Islet precursor cell (in vitro differentiated cells): ENCODE data around the gene FAM83C.

Source experiments
- DNase-seq: peaks from one replicate; pipeline ENCODE4 v3.0.0-alpha.2; 2018

The FAM83C gene

GRCh38 chr20:35283441-35284266, 8.6 kb downstream of the FAM83C start:
- no peak for DNase-seq

DNA sequence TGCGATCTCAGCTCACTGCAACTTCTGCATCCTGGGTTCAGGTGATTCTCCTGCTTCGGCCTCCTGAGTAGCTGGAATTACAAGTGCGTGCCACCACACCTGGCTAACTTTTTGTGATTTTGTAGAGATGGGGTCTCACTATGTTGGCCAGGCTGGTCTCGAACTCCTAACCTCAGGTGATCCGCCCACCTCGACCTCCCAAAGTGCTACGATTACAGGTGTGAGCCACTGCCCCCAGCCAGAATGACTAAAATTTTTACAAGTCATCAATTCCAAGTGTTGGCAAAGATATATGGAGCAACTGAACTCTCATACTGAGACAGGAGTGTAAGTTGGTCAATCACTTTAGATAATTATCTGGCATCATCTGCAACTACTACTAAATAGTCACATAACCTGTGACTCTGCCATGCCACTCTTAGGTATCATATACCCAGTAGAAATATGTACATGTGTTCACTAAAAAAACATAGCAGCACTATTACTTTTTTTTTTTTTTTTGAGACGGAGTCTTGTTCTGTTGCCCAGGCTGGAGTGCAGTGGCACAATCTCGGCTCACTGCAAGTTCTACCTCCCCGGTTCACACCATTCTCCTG, 10.6 kb downstream of the FAM83C start:
- no peak for DNase-seq

DNA sequence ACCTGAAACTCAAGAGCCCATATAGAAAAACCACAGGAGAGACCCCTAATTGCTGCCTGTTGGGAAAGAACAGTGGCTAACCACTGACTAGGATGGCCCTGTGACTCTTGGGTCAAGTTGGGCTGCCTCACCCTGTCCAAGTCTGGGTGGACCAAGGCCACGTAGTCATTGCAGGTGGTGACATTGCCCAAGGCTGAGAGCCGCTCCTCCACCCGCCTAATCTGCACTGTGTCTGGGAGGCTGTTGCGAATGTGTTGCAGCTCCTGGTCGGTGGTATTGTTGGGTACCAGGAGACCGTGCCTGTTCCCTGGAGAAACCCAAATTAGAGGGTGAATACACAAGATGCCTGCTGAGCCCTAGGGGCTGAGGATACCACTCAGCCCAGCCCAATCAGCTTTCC, 11.7 kb downstream of the FAM83C start:
- DNase-seq = no peak

- DNase-seq = no peak
Measured at GRCh38 chr20:35279533-35280174, 12.6 kb downstream of the FAM83C start.

- DNase-seq = no peak
Measured at GRCh38 chr20:35279040-35279439, 13.2 kb downstream of the FAM83C start.

DNA sequence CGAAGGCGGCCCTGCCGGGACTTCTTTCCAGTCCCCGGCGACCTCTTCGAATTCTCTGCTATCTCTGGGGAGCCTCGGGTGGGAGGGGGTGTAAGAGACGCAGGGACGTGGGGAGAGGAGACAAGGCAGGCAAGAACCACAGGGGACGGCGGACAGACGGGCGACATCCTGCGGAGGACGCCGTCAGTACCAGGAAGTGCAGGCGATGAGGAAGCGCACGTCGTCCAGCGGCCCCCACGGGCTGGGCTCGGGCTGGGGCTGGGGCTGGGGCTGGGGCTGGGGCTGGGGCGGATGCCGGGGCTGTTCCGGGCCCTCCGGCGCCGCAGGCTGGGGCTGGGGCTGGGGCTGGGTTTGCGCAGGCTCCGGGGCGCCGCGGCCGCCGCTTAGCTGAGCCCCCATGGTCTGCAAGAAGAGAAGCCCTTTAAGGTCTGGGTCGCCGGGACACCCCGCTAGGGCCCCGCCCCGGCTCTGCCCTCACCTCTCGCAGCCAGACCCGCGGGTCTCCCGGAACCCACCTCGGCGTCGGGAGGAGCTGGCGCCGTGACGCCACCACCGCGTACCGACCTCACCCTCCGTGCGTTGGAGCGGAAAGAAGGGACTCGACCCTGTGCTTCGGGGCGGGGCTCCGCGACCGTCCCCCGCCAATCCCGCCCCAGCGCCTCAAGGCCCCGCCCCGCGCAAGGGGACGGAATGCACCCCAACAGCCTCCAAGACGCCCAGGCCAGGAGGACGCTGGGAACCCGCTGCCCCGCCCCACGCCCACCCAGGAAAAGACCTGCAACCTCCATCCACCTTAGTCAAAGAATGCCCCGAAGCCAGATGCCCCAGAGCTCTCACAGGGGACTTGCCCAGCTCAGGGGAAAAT, 14.5 kb downstream of the FAM83C start, which contains the start of gene MMP24OS:
Gene MMP24OS (minus strand): TSS at position 592 of the 865 bp plus-strand sequence. CDS start 193 bp downstream, at position 399.
- peak; percentile 97 for DNase-seq

DNA sequence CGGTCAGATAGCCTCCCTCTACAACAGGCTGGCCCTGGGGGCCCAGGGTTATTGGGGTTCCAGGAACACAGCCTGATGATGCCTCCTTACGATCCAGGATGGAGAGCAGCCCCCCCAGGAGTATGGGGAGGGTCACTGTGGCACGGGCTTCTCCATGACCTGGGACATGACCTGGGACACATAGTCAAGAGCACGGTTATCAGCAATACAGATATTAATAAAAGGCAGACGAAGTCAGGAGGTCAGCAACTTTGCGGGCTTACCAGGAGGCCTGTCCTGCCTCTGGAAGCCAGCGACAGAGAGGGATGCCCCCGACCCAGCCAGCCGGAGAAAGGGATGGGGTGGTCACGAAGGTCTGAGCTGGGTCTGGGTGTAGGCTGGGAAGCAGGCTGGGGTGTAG, 15.1 kb downstream of the FAM83C start:
- no peak for DNase-seq

DNA sequence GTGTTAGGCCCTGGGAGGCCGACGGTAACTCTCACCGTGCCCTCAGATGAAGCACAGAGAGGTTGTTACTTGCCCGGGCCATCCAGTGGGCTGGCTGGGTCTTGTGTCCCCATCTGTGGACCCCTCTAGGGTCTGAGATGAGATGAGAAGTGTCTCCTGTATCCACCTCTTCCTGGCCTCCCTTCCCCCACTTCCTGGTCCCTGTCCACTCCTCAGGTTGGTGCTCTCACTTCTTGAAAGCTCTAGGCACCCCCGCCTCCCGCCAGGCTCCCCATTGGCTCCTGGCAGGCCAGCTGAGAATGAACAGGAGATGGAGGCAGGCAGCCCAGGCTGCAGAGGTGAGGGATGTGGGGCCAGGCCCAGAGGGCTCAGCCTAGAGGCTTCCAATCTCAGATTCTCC, 15.8 kb downstream of the FAM83C start:
- no peak for DNase-seq

- DNase-seq = no peak
Measured at GRCh38 chr20:35275741-35276251, 16.4 kb downstream of the FAM83C start.

DNA sequence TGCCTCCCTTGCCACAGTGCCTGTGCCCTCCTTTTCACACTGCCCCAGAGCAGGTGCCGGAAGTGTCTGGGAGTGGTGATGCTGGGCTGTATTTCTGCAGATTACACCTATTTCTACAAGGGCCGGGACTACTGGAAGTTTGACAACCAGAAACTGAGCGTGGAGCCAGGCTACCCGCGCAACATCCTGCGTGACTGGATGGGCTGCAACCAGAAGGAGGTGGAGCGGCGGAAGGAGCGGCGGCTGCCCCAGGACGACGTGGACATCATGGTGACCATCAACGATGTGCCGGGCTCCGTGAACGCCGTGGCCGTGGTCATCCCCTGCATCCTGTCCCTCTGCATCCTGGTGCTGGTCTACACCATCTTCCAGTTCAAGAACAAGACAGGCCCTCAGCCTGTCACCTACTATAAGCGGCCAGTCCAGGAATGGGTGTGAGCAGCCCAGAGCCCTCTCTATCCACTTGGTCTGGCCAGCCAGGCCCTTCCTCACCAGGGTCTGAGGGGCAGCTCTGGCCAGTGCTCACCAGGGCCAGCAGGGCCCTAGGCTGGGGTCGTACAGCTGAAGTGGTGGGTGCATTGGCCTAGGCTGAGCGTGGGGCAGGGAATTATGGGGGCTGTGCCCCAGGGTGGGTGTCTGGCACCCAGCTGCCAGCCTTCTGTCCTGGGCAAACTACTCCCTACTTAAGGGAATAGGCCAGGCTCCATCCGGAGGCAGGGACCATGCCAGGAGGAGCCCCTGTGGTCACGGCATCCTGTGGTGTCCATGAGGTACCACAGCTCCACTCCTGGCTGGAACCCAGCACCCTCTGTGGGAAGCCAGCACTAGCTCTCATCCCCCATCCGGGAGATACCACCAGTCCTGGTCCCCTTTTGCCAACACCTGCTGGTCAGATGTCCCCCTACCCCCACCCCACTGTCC, 17.8 kb downstream of the FAM83C start:
- peak; percentile 35 for DNase-seq

GRCh38 chr20:35273449-35274171, 18.6 kb downstream of the FAM83C start:
- DNase-seq = no peak

- DNase-seq = no peak
Measured at GRCh38 chr20:35271904-35272303, 20.3 kb downstream of the FAM83C start.

- DNase-seq = peak; percentile 71
Measured at GRCh38 chr20:35271073-35271882, 20.9 kb downstream of the FAM83C start.

GRCh38 chr20:35270021-35270902, 22.0 kb downstream of the FAM83C start:
- peak; percentile 83 for DNase-seq

DNA sequence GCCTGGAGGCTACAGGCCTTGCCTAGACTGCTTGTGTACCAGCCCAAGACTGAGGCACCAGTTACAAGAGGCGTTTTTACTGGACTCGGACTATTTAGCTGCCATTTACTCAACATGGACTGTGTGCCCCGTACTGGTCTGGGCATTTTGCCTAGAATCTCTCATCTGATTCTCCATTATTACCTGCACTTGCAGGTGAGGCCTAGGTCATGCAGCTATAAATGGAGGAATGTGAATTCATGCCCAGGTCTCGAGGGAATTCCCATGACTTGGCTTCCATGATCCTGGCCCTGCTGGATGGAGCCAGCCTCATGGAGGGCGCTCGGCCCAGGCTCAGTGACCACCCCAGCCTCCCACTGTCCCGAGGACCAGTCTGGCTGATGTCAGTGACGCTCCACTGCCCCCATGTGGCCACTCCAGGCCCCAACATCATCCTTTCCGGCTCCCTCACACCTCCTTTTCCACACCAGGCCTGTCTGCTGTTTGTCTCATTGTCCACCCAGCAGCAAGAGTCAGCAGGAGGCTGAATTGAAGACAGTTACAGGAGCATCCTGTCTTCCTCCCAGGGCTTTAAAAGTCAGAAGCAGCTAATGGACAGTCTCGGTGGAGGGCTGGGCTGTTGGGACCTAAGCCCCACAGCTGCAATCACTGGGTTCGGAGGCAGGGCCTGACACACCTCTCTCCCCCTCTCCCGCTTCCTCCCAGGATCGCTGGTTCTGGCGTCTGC, 23.0 kb downstream of the FAM83C start:
- DNase-seq = peak; percentile 94

DNA sequence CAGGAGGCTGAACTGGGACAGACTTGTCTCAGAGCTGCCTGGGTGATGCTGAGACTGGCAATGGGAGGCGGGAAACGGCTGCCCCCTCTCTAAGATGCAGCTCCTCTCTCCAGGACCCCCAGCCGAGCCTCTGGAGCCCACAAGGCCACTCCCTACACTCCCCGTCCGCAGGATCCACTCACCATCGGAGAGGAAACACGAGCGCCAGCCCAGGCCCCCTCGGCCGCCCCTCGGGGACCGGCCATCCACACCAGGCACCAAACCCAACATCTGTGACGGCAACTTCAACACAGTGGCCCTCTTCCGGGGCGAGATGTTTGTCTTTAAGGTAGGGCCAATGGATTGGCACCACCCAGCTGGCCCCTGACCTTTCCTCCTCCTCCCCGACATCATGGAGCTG, 25.1 kb downstream of the FAM83C start:
- no peak for DNase-seq

DNA sequence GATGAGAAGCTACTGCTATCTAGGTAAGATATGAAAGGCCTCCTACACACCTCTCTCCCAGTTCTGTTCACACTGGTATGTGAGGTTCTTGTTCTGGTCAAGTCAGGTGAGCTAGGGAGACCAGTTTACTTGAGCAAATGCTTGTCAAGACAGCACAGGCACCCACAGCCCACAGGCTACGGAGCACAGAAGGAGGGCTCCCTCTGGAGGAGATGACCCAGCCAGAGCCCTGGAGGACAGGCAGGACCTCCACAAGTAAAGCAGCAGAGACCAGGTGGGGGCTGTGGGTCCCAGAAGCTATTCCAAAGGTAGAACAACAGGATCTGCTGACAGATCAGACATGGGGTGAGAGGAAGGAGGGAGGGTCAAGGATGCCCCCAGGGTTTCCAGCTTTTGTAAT, 27.5 kb downstream of the FAM83C start:
- DNase-seq = peak; percentile 96
